OCI-LY1 (cell line): ENCODE measurements around the gene KAT2A.

Experiments used
- CTCF ChIP-seq: fragments of 200-600 bp; sonication (generic), shearing (Covaris generic); IDR thresholded peaks from 2 replicates; pipeline ENCODE4 v1.5.1; 2017; ENCODE audit warnings: mild to moderate bottlenecking, antibody characterized with exemption, low read length, moderate library complexity, mixed read lengths
- EZH2 ChIP-seq: fragments of 200-600 bp; sonication (generic), shearing (Covaris generic); IDR thresholded peaks from 2 replicates; pipeline ENCODE4 v1.8.0; 2017; ENCODE audit warnings: borderline replicate concordance, mixed run types, mild to moderate bottlenecking, antibody characterized with exemption, low read length, moderate library complexity, mixed read lengths

GRCh38 chr17:42124256-42124655 is 3.1 kb upstream of the KAT2A start:
- no peak for TF ChIP-seq EZH2
- TF ChIP-seq CTCF, result no peak
